Esophagus muscularis mucosa (tissue), 3 donors: ENCODE results near the gene DOCK10.

Experiments
- CTCF ChIP-seq, 3 experiments: fragments of 200-600 bp in 2 of 3; fragments of 450-650 bp in 1 of 3; sonication (generic) in 2 of 3; IDR thresholded peaks; one replicate each; pipeline ENCODE4 v1.5.1; 2017 to 2019; ENCODE audit warnings: antibody characterized with exemption in 3 of 3, mild to moderate bottlenecking in 2 of 3, moderate library complexity in 1 of 3
- POLR2AphosphoS5 ChIP-seq, 2 donors: sonication (generic); formaldehyde crosslinking; IDR thresholded peaks; one replicate each; pipeline ENCODE4 v1.6.1; 2017; ENCODE audit warnings: antibody characterized with exemption in 2 of 2

DNA sequence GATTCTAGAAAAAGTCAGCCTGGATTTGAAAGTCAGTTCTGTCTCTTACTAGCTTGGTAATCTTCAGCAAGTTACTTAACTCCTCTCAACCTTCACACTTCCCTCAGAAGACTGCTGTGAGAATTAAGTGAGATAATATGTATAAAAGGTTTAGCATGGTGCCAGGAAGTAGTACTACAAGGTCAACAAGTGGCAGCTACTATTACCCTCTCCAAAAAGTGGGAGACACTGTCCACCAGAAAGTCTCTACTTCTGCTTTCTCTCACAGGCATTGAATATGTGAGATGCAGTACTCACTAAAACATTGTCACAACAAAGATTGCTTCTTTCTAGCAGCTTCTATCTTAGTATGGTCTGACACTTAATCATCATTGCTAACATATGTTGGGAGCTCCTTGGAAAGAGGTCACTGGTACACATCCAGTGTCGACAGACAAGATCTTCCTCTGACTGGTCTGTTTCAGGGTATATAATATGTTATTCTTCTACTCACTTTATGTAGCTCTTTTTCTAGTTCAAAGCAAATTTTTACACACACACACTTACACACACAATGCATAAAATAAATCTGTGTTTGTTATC, 47.9 kb downstream of the DOCK10 start:
- TF ChIP-seq POLR2AphosphoS5 (IDR thresholded peaks at IDR 0.05) (no peak), CTCF (IDR thresholded peaks at IDR 0.05) (no peak)
